Thymus (tissue), 11 donors: ENCODE data around the gene NCOA1. TPM values are rescaled to one million over a fixed set of nuclear protein-coding genes. Genes with fewer than 3 reads are reported as not detected.

ENCODE experiments used
- DNase-seq, 9 donors: peaks; one replicate each; pipeline ENCODE4 v3.0.0-alpha.2; 2013; ENCODE audit warnings: low spot score in 9 of 9, low read depth in 6 of 9, missing footprints in 1 of 9
- H3K27ac ChIP-seq, 2 donors: one replicate each; pipeline ENCODE4 v1.5.1; 2013; ENCODE audit warnings: control low read depth in 1 of 2, low read depth in 1 of 2, low read length in 1 of 2, mild to moderate bottlenecking in 1 of 2, moderate library complexity in 1 of 2
- H3K27me3 ChIP-seq, 2 donors: one replicate each; pipeline ENCODE4 v1.5.1; 2013; ENCODE audit warnings: low read length in 1 of 2; ENCODE audit not compliant: control insufficient read depth in 2 of 2, insufficient read depth in 1 of 2
- H3K36me3 ChIP-seq, 2 donors: one replicate each; pipeline ENCODE4 v1.5.1; 2013; ENCODE audit warnings: low read length in 1 of 2, mild to moderate bottlenecking in 1 of 2, moderate library complexity in 1 of 2; ENCODE audit not compliant: control insufficient read depth in 2 of 2, insufficient read depth in 2 of 2
- H3K4me1 ChIP-seq, 2 donors: one replicate each; pipeline ENCODE4 v1.5.1; 2013; ENCODE audit warnings: low read length in 2 of 2; ENCODE audit not compliant: control insufficient read depth in 2 of 2, insufficient read depth in 2 of 2
- H3K4me3 ChIP-seq, 2 donors: one replicate each; pipeline ENCODE4 v1.5.1; 2013; ENCODE audit warnings: low read length in 2 of 2, control low read depth in 1 of 2, mild to moderate bottlenecking in 1 of 2
- H3K9me3 ChIP-seq, 2 donors: one replicate each; pipeline ENCODE4 v1.5.1; 2013; ENCODE audit warnings: low read length in 1 of 2, mild to moderate bottlenecking in 1 of 2; ENCODE audit not compliant: control insufficient read depth in 2 of 2, insufficient read depth in 1 of 2
- WGBS: extraction: QIAGEN DNeasy Blood & Tissue Kit; methylation state at CpG from one replicate; pipeline ENCODE4 v1.1.7; 2013; 5-methylcytosine and 5-hydroxymethylcytosine counted together
- polyA plus RNA-seq: library from polyadenylated mRNA; stranded (reverse); fragments of 200-250 nt; gene quantifications from one replicate; pipeline ENCODE4 v1.2.3, GENCODE V29; 2013
- total RNA-seq: library from RNA; stranded (reverse); fragments of 120-200 nt; gene quantifications from one replicate; pipeline ENCODE4 v1.2.4, GENCODE V29; 2013
- donor health status: healthy.

NCOA1 gene
- total and polyA plus RNA-seq, 2 donors: 12.4 to 22.3 TPM

GRCh38 chr2:24628746-24629145 lies 137.7 kb downstream of the NCOA1 start:
- H3K27me3 ChIP-seq: no peaks in the 10 kb centered on the region
- no peaks in the 10 kb centered on the region for H3K9me3 ChIP-seq
- H3K4me3 ChIP-seq: no peak overlapping the region
- no peak overlapping the region for H3K27ac ChIP-seq
- no peaks in the 10 kb centered on the region for H3K4me1 ChIP-seq
- H3K36me3 ChIP-seq: no peaks in the 10 kb centered on the region
- no peak for DNase-seq

- Histone ChIP-seq H3K27ac (no peak overlapping the region), H3K27me3 (no peaks in the 10 kb centered on the region), H3K4me1 (no peaks in the 10 kb centered on the region), H3K4me3 (no peak overlapping the region), H3K9me3 (no peaks in the 10 kb centered on the region), H3K36me3 (no peaks in the 10 kb centered on the region)
- DNase-seq: no peak
- WGBS: 47% methylated on average over 1 of the region's 1 CpG
Observed at GRCh38 chr2:24632172-24632571, 141.1 kb downstream of the NCOA1 start.

GRCh38 chr2:24635181-24635580 lies 144.1 kb downstream of the NCOA1 start:
- no peak for DNase-seq
- Histone ChIP-seq H3K9me3 (no peaks in the 10 kb centered on the region), H3K4me1 (no peaks in the 10 kb centered on the region), H3K27me3 (no peaks in the 10 kb centered on the region), H3K4me3 (no peak overlapping the region), H3K36me3 (no peaks in the 10 kb centered on the region), H3K27ac (no peak overlapping the region)
- 98% methylated on average over 2 of the region's 2 CpGs for WGBS

GRCh38 chr2:24638568-24638967 lies 147.5 kb downstream of the NCOA1 start:
- Histone ChIP-seq H3K36me3 (no peaks in the 10 kb centered on the region), H3K9me3 (no peaks in the 10 kb centered on the region), H3K4me3 (no peak overlapping the region), H3K27ac (no peak overlapping the region), H3K27me3 (no peaks in the 10 kb centered on the region), H3K4me1 (no peaks in the 10 kb centered on the region)
- WGBS: 97% methylated on average over 1 of the region's 1 CpG
- no peak for DNase-seq

GRCh38 chr2:24642351-24642750 lies 151.3 kb downstream of the NCOA1 start:
- WGBS: 98% methylated on average over 1 of the region's 1 CpG
- DNase-seq: no peak
- H3K4me1 ChIP-seq: no peaks in the 10 kb centered on the region

GRCh38 chr2:24643051-24643450 lies 152.0 kb downstream of the NCOA1 start:
- WGBS: 98% methylated on average over 1 of the region's 1 CpG
- no peak overlapping the region for H3K4me3 ChIP-seq
- H3K36me3 ChIP-seq: no peaks in the 10 kb centered on the region
- H3K27me3 ChIP-seq: no peaks in the 10 kb centered on the region
- no peaks in the 10 kb centered on the region for H3K9me3 ChIP-seq
- no peak for DNase-seq
- no peaks in the 10 kb centered on the region for H3K4me1 ChIP-seq
- no peak overlapping the region for H3K27ac ChIP-seq

More at GRCh38 chr2:24642351-24642750, 151.3 kb downstream of the NCOA1 start:
- Histone ChIP-seq H3K36me3 (no peaks in the 10 kb centered on the region), H3K27ac (no peak overlapping the region), H3K27me3 (no peaks in the 10 kb centered on the region), H3K4me3 (no peak overlapping the region), H3K9me3 (no peaks in the 10 kb centered on the region)

GRCh38 chr2:24644032-24644431 lies 153.0 kb downstream of the NCOA1 start:
- WGBS: 95% methylated on average over 2 of the region's 2 CpGs
- no peaks in the 10 kb centered on the region for H3K27me3 ChIP-seq
- H3K36me3 ChIP-seq: no peaks in the 10 kb centered on the region
- no peak overlapping the region for H3K4me3 ChIP-seq
- H3K9me3 ChIP-seq: no peaks in the 10 kb centered on the region
- no peak for DNase-seq
- H3K4me1 ChIP-seq: no peaks in the 10 kb centered on the region
- no peak overlapping the region for H3K27ac ChIP-seq

GRCh38 chr2:24650997-24651642 lies 160.1 kb downstream of the NCOA1 start:
- Histone ChIP-seq H3K27ac (no peak overlapping the region), H3K9me3 (no peaks in the 10 kb centered on the region), H3K4me3 (no peak overlapping the region), H3K36me3 (no peaks in the 10 kb centered on the region), H3K4me1 (no peaks in the 10 kb centered on the region), H3K27me3 (no peaks in the 10 kb centered on the region)
- DNase-seq: no peak

- no peak for DNase-seq
- Histone ChIP-seq H3K27me3 (no peaks in the 10 kb centered on the region), H3K4me3 (no peak overlapping the region), H3K4me1 (no peaks in the 10 kb centered on the region), H3K9me3 (no peaks in the 10 kb centered on the region), H3K36me3 (no peaks in the 10 kb centered on the region), H3K27ac (no peak overlapping the region)
Observed at GRCh38 chr2:24651643-24652003, 160.6 kb downstream of the NCOA1 start.
